ENCODE results near the gene AP3S1.
"Not testable (repeated sequence)": the region's sequence is repeated elsewhere in the genome, so short reads cannot be mapped to it uniquely, and the experiment has no call there.

Gene AP3S1

GRCh38 chr5:115841382-115842088, at the start of gene AP3S1, which contains the start of gene ATG12:
Gene AP3S1 (plus strand): TSS chr5:115841935. CDS start chr5:115842038, 103 bp downstream.
Gene ATG12 (minus strand): TSS chr5:115841565. CDS start chr5:115841552, 13 bp downstream.
- peak; percentile 90 for DNase-seq

GRCh38 chr5:115795700-115796099, 46.0 kb upstream of the AP3S1 start:
- no peak for DNase-seq

GRCh38 chr5:115796656-115797055, 45.1 kb upstream of the AP3S1 start:
- no peak for DNase-seq

- no peak for DNase-seq
Observed at GRCh38 chr5:115798252-115798651, 43.5 kb upstream of the AP3S1 start.

GRCh38 chr5:115800108-115800507, 41.6 kb upstream of the AP3S1 start:
- no peak for DNase-seq

GRCh38 chr5:115801152-115801551, 40.6 kb upstream of the AP3S1 start:
- no peak for DNase-seq

GRCh38 chr5:115801984-115802383, 39.8 kb upstream of the AP3S1 start:
- no peak for DNase-seq

GRCh38 chr5:115806986-115807653, 34.6 kb upstream of the AP3S1 start:
- no peak for DNase-seq

- DNase-seq: no peak
Observed at GRCh38 chr5:115807654-115808052, 34.1 kb upstream of the AP3S1 start.

GRCh38 chr5:115808066-115808465, 33.7 kb upstream of the AP3S1 start:
- not testable (repeated sequence) for DNase-seq

- no peak for DNase-seq
Observed at GRCh38 chr5:115809946-115810345, 31.8 kb upstream of the AP3S1 start.

- peak; percentile 93 for DNase-seq
Observed at GRCh38 chr5:115810761-115811160, 31.0 kb upstream of the AP3S1 start.

- DNase-seq: no peak
Observed at GRCh38 chr5:115811406-115811805, 30.3 kb upstream of the AP3S1 start.

- DNase-seq: no peak
Observed at GRCh38 chr5:115812372-115812771, 29.4 kb upstream of the AP3S1 start.

- DNase-seq: no peak
Observed at GRCh38 chr5:115813719-115814118, 28.0 kb upstream of the AP3S1 start.

GRCh38 chr5:115815006-115815692, 26.6 kb upstream of the AP3S1 start:
- no peak for DNase-seq

- no peak for DNase-seq
Observed at GRCh38 chr5:115815693-115816225, 26.0 kb upstream of the AP3S1 start.

GRCh38 chr5:115816226-115817081, 25.3 kb upstream of the AP3S1 start, which contains the start of gene CDO1:
Gene CDO1 (minus strand): TSS chr5:115816659. CDS start chr5:115816397, 262 bp downstream.
- DNase-seq: peak; percentile 54

- no peak for DNase-seq
Observed at GRCh38 chr5:115817386-115817785, 24.3 kb upstream of the AP3S1 start.

GRCh38 chr5:115818821-115819220, 22.9 kb upstream of the AP3S1 start:
- no peak for DNase-seq

- no peak for DNase-seq
Observed at GRCh38 chr5:115820846-115821245, 20.9 kb upstream of the AP3S1 start.

GRCh38 chr5:115824983-115825382, 16.8 kb upstream of the AP3S1 start:
- not testable (repeated sequence) for DNase-seq
